GM19463 (cell line): Measurements from ENCODE around the gene MSH5.

Source experiments
- ATAC-seq: cut with Tn5 transposase; IDR thresholded peaks from one replicate; pipeline ENCODE4 v1.9.1; 2021; ENCODE audit warnings: mild to moderate bottlenecking, moderate library complexity; ENCODE audit not compliant: unreplicated experiment

The MSH5 gene

DNA sequence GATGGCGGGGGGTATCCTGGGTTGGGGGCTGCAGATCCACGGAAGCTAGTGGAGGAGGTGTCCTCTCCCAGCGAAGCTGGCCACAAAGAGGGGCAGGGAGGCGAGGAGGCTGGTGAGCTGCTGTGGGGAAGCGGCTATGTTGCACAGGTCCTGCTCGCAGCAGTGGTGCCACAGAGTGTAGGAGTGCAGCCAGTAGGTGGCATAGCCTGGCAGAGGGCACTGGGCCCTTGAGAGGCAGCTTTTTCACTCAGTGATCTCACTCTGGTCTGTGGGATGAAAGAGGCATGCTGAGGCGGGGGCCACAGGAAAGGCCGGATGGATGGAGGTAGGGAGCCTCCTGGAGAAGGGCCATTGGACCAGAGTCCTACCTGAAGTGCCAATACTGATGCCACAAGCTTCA lies 27.5 kb upstream of the MSH5 start:
- no peak for ATAC-seq

DNA sequence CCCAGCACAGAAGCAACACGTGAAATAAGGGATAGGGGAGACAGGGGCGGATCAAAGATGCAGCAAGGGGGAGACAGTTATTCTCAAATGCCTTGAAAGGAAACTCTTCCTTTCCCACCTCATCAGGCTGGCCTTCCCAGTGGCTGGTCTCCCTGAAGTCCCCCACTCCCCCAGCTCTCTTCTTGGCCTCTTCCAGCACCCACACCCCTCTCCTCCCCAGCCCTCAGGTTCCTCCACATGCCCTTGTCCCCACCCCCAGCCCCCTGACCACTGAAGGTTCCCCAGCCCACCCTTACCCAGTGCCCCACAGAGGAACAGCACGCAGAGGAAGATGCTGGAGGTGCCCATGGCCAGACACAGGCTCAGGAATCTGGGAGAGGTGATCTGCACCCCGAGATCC lies 26.3 kb upstream of the MSH5 start:
- no peak for ATAC-seq

DNA sequence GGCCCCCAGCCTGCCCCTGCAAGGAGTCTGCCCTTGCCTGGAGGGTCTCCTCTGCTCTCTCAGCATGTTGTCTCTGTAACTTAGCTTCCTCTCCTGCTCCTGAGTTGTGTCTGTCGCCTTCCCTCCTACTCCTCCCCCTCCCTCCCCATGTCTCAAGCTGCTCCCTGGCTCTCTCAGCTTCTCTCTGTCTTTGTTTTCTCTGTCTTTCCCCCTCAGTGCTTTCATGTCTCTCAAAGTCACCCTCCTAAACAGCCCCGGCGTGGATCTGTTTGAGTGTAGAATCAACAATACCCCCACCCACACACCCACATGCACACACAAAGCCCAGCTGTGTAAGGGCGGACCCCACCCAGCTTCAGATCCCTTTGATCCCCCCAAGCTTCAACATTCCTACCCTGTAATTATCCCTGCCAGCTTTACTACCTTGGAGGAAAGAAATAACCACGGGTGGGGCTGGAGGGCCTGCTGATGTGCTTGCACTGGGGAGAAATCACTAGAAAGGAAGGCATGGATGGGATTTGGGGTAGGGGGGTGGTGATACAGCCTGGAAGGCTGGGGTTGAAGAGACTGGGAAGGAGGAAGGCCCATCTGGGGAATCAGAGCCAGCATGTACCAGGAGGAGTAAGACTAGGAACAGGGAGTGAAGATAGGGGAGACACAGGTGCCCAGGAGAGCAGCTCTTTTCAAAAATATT lies 25.7 kb upstream of the MSH5 start:
- no peak for ATAC-seq

DNA sequence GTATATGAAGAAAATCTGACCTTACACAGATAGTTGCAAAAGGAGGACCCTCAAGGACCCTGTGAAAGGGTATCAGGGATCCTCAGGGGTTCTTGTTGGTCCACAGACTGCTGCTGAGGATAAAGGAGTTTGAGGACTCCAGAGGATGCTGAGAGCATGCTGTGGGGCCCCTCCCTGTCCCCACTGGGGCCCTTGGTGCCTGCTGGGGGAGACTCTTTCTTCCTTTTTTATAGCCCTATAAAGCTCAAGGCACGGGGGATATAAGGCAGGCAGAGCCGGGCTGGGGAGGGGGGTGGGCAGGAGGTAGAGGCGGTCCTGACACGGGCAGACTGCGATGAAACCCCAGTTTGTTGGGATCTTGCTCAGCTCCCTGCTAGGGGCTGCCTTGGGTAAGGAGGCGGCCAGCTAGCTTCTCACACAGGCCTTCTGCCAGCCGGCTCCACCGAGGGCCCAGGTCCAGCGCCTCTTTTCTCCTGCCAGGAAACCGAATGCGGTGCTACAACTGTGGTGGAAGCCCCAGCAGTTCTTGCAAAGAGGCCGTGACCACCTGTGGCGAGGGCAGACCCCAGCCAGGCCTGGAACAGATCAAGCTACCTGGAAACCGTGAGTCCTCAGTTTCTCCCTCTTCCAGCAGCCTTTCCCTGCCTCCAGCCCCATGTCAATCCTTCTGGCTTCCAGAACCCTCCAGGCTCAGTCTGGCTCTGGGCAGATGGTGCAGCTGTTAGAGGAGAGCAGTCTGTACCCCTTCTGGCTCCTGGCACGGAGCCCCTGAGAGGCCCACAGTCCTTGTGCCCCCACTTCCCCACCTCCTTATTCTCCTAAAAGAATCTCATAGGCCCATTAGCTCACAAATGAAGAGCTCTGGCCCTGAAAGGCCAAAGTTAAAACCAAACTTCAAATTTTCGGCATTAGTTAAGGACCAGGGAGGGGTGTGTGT lies 24.5 kb upstream of the MSH5 start, which contains the start of gene LY6G6D:
TSS of gene LY6G6D (plus strand) at position 327 of the 937 bp plus-strand sequence. CDS start at position 335, 8 bp downstream.
- no peak for ATAC-seq

DNA sequence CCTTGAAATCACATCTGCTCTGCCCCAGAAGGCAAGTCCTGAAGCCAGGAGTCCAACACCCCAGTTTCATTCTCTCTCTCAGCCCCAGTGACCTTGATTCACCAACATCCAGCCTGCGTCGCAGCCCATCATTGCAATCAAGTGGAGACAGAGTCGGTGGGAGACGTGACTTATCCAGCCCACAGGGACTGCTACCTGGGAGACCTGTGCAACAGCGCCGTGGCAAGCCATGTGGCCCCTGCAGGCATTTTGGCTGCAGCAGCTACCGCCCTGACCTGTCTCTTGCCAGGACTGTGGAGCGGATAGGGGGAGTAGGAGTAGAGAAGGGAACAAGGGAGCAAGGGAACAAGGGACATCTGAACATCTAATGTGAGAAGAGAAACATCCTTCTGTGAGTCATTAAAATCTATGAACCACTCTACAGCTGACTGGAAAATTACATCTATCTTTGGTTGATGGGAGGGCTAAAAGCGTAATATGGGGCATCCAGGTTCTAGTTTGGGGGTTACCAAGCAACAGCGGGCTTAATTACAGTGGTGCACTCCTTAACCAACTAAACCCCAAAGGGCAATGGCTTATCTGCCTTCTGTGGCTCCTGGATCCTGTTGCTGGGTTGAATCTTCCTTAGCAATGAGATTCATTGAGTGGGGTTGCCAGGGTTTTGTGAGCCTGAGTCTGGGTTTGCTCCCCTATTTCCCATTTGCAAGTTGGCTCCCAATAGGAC lies 22.1 kb upstream of the MSH5 start:
- no peak for ATAC-seq

DNA sequence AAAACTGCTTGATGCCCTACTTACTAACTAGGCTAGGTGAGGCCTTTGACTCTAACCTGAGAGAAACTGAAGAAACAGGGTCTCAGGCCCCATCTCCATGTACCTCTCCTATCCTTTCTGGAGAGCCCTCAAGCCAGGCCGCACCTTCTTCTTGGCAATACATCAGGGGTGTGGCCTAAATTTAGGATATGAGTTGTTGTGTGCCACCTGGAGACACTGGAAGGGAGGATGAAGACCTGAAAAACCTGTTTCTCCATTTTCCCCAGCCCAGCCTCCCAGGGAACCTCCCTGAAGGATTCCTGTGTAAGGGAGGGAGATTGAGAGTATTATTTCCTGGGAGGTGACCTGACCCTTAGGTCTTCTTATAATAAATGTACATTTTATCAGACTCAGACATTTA lies 21.5 kb upstream of the MSH5 start:
- ATAC-seq: no peak

DNA sequence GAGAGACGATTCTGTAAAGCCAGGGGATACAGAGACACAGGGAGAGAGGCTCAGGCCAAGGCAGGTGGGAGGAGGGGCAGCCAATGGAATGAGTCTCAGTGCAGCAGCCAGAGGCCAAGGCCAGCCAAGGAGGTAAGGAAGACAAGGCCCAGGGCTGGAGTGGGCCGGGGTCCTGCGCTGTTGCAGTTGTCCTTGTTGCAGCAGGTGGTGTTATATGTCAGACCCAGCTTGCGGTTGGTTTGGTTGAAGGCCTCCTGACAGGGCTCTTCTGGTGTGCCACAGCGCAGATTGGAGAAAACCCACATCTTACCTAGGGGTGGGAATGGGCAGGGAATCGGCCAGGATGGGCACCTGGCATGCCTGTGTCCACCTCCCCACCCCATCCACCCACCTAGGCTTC lies 20.8 kb upstream of the MSH5 start:
- ATAC-seq: no peak

DNA sequence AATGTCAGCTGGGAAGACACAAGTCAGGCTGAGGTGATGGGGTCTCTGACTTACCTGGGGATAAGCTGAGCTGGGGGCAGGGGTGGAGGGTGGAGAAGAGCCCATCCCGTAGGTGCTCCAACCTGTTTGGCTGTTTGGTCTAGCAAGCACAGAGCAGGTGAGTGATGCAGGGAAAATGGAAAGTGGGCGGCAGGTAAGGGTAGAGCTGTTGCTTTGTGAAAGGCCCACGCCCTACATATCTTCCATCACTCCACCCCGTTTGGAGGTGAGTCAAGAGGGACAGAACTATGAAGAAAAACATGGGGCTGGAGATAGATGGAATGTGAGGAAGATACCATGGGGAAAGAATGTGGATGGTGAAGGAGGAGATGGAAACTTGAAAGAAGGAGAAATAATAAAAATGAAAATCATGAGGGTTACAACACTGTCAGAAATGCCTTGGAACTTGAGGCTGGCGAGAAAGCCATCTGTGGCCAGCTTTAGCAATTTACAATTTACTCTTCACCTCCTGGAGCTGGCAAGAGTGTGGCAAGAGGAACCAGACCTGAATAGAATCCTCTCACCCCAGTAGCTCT lies 19.5 kb upstream of the MSH5 start:
- no peak for ATAC-seq

DNA sequence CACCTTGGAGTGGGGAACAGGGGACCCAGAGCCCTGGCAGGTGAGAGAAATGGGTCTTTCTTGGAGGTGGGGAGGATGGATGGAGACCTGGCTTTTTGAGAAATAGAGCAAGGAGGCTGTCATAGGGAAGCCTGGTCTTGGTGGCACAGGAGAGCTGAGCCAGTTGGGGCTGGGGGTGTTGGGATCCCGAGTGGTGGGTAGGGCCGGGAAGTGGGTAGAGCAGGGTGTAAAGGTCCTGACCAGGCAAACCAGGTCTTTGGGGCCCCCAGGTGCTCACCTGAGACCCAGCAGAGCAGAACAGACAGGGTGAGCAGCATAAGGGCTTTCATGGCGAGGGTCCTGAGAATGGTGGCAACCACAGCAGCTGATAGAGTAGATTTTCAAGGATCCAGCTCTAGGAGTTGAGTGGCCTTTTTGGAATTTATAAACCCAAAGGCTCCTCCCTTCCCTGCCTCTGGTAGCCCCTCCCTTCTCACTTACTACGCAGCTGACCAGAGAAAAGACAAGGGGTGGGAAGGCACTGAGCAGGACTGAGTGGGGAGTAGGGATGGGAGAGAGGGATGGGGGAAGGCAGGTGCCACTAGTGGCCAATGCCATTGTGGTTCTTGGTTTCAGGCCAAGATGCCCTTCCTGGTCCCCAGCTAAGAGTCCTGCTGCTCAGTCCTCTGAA lies 18.3 kb upstream of the MSH5 start, which contains the start of gene LY6G6C:
TSS of gene LY6G6C (minus strand) at position 396 of the 670 bp plus-strand sequence. CDS start at position 329, 67 bp downstream.
- no peak for ATAC-seq

DNA sequence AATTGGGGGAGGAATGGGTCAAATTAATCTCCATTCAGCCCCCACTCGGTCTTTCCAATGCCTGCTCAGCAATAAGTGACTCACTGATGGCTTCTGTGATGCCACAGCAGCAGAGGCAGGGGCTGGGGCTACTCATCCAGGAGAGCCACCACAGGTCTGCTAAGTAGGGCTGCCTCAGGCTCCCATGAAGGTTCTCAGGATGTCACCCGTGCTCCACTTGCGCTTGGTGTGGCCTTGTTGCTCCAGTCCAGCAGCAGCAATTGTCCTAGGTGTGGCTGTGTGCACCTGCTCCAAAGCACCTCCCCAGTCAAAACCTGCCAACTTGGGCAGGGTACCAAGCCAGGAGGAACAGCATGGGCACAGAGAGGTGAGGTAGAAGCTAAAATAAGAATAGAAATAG lies 17.6 kb upstream of the MSH5 start:
- ATAC-seq: no peak

DNA sequence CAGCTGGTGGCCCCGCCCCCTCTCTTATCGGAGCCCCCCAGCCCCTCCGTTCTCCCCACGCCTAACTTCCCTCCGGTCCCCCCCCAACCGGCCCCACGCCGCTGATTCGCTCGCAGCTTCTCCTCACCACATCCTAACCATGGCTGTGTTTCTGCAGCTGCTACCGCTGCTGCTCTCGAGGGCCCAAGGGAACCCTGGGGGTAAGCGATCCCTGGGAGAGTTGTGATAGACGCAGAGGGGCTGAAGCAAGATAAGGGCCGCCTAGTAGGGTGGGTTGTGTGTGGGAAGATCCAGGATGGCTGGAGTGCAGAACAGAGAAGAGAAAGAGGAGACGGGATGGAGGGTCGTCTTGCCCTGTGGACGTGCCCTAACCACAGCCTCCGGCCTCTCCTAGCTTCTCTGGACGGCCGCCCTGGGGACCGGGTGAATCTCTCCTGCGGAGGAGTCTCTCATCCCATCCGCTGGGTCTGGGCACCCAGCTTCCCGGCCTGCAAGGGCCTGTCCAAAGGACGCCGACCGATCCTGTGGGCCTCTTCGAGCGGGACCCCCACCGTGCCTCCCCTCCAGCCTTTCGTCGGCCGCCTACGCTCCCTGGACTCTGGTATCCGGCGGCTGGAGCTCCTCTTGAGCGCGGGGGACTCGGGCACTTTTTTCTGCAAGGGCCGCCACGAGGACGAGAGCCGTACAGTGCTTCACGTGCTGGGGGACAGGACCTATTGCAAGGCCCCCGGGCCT lies 16.4 kb upstream of the MSH5 start, which contains the start of gene MPIG6B:
TSS of gene MPIG6B (plus strand) at position 129 of the 735 bp plus-strand sequence. CDS start at position 140, 11 bp downstream.
- ATAC-seq: no peak

DNA sequence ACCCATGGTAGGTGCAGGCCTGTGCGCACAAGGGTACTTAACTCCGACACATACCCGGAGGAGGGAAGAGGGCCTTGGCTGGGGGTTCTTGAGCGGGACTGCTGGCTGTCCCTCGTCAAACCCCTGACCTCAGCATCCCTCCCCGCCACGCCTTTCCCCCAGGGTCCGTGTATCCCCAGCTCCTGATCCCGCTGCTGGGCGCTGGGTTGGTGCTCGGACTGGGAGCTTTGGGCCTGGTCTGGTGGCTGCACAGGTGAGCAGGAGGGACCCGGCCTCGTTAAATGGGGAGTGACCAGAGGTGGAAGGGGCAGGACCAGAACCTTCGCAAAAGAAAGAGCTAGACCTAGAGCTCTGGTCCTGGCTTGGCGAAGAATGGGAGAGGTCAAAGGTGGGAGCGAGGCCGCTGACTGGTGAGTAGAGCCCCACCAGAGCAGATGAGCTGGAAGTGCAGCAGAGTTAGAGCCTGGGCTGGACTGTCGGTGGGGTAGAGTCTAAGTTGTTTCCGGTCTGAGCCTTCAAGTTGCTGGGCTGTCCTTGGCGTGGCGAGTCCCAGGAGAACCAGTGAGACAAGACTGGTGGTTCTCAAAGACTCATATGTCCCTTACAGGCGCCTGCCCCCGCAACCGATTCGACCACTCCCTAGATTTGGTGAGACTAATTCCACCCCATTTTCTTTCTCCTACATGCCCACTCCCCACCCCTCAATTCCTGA lies 15.7 kb upstream of the MSH5 start:
- ATAC-seq: no peak

DNA sequence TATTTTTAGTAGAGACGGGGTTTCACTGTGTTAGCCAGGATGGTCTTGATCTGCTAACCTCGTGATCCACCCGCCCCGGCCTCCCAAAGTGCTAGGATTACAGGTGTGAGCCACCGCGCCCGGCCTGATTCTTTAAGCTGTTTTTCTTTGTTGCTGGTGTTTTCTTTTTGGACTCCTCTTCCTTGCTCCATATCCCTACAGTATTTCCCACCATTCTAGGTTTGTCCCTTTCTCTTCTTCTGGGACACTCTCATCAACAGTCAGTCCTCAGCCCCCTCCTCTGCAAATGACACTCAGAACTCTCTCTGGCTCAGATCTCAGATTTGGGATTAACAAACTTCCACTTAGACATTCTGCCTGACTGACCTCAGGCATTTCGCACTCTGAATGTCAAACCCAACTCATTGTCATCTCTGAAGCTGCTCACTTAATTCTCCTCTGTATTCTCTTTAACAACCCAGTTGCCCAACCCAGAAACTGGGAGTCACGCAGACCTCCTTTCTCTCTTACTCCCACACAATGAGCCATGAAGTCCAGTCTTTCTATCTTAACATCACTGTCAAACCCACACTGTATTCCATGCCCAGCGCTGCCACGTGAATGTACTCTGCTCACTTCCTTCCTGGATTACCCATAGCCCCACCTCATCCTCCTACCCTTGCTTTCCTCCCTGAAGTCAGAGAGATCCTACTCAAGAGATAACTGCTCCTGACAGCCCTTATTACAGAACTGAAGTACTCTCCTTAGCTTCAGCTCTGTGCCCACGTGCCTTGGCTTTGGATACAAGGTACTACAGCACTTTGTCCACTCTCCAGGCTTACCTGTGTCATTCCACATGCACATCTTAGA lies 14.1 kb upstream of the MSH5 start:
- no peak for ATAC-seq

DNA sequence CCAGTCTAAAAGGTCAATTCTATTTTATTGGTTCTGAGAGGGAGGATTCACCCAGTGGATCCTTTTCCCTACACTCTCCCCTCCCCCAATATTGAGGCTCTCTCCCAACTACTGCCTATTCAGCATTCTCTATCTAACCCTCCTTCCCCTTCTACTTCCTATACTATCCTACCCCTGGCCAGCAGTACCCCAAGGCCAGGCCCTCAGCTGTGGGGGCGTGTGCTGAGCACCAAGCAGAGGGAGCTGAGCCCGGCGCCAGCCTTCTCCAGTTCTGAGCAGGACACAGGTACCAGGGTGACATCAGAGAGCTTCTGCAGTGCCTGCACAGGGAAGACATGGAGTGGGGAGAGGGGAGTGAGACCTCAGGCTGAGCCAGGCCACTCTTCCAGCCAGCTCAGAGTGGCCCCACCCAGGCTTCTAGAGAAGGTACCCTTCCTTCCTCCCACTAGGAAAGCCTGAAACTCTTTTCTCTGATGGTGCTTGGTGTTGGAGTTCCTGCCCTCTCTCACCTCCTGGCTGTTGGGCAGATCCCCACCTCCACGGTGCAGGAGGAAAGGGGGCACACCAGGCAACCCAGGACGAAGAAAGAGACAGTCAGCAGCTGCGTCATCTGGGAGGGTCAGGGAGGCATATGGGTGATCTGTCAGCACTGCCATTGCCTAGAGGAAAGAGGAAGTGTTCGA lies 12.6 kb upstream of the MSH5 start:
- peak; percentile 59 for ATAC-seq

DNA sequence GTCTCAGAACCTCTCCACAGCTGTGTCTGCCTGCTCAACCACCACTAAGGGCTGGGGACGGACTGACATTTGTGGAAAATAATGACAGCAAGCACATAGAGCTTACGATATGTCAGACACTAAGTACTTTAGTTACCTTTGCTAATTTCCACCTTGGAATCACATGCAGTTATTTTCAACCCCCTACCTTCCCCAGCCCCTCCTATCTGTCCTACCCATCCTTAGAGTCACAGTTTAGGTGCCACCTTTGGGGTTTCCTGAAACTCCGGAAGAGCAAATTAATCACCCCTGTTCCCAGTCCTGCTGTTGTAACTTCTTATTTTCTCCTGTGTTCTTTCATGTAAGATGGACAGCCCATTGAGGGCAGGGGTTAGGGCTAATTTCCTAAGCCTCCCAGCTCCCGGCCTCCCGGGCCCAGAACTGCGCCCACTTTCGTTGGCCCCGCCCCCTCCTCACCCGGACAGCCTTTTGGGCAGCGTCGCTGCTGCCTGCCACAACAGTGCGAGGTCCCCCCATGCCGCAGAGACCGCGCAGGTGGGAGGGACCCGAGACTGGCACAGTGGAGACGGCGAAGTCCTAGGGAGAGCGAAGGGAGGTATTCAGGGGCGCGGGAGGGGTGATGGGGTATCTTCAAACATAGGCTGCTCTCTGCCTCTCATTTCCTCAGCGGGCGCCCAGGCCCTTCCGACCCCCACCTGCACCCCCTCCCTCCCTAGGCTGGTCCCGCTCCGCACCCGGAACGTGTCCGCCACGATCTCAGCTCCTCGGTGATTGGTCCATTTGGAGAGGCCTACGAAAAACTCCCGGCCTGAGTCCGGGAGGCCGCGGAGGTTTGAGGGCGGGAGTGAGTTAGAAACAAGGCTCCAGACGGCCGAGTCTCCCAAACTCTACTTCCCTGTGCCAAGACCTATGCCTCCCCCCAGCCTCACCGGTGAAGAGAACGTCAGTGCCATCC lies 11.8 kb upstream of the MSH5 start:
- ATAC-seq: no peak

DNA sequence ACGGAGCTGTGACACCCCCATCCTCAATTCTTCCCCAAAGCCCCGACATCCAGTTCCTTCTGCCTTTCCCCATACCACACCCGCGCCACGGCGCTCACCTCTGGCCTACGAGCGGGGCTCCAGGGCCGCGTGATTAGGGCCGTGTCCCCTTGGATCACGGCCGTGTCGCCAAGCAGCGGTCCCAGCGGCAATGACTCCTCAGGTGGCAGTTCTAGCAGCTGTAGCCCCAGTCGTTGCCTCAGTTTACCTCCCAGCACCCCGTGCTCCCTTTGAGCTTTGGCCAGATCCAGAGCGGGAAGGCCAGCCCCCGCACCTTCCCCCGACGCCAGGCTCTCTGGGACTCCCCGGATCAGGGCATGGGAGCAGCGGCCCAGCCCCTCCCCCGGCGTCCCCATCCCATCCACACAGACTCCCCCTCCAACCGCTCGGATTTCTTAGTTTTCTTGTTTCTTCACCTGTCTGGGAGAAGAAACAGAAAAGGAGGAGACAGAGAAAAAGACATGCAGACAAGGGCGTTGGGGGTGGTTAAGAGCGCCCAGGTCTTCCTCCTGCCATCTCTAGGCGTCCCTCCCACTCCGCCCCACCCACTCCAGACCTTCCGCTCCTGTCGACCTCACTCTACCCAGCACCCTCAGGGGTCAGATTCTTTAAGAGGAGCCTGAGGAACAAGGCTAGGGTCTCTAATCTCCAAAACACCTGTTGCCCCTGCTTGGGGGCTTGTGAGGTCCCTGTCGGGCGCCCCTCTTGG lies 10.9 kb upstream of the MSH5 start, which contains the start of gene DDAH2:
TSS of gene DDAH2 (minus strand) at position 533 of the 748 bp plus-strand sequence. CDS start at position 395, 138 bp downstream.
- no peak for ATAC-seq
